Measurements from ENCODE around the gene ABLIM3. TPM values are rescaled to one million over a fixed set of nuclear protein-coding genes. Genes with fewer than 3 reads are reported as not detected.

The ABLIM3 gene
- total and polyA plus RNA-seq, 2 donors (not counting 3 experiments of a cell fraction or from before 2014, with no cell fraction given), result 16.7 to 42.1 TPM

- Histone ChIP-seq H3K4me3 (replicated peaks in 1 of 3; ENCODE audit: insufficient read depth in 1 of 3, low read depth in 1 of 3, low read length in 3 of 3) (no peak overlapping the region), H3K36me3 (ENCODE audit: control insufficient read depth in 2 of 2, extremely low read depth in 1 of 2, insufficient read depth in 2 of 2, low read length in 2 of 2) (no peaks in the 10 kb centered on the region), H3K4me2 (ENCODE audit: insufficient read depth, low read length) (no peak overlapping the region), H3K27me3 (ENCODE audit: control insufficient read depth in 2 of 2, insufficient read depth in 2 of 2, low read length in 2 of 2) (no peaks in the 10 kb centered on the region), H3K4me1 (ENCODE audit: control insufficient read depth, extremely low read depth, insufficient read depth, low read length) (peaks cover 51% of the 10 kb centered on the region), H3K9me1 (replicated peaks; ENCODE audit: control insufficient read depth, extremely low read depth, insufficient read depth, low read length) (no peaks in the 10 kb centered on the region), H3K9me3 (replicated peaks; ENCODE audit: control insufficient read depth, insufficient read depth, low read length) (no peaks in the 10 kb centered on the region), H3K9ac (replicated peaks; ENCODE audit: extremely low read depth, insufficient read depth, low read length) (no peak overlapping the region), H2AFZ (ENCODE audit: low read depth, low read length) (no peak overlapping the region), H3K79me2 (ENCODE audit: control insufficient read depth, insufficient read depth, low read length) (peaks cover 12% of the 10 kb centered on the region), H3K27ac (ENCODE audit: insufficient read depth, low read depth, low read length) (no peak overlapping the region), H4K20me1 (replicated peaks; ENCODE audit: control insufficient read depth, extremely low read depth, insufficient read depth, low read length) (no peaks in the 10 kb centered on the region)
- TF ChIP-seq, protein P1, sequence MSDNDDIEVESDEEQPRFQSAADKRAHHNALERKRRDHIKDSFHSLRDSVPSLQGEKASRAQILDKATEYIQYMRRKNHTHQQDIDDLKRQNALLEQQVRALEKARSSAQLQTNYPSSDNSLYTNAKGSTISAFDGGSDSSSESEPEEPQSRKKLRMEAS (IDR thresholded peaks at IDR 0.05; ENCODE audit: insufficient read depth, insufficient read length), result no peak
- TF ChIP-seq EZH2 (IDR thresholded peaks at IDR 0.05; ENCODE audit: borderline replicate concordance, low read depth, low read length, severe bottlenecking) (no peak), POLR2A (IDR thresholded peaks at IDR 0.05; ENCODE audit: low read depth, low read length) (no peak), POLR2AphosphoS5 (IDR thresholded peaks at IDR 0.05; ENCODE audit: insufficient read depth, low read depth, low read length) (no peak), MYC (IDR thresholded peaks at IDR 0.05; ENCODE audit: low read depth, low read length) (no peak), FOS (IDR thresholded peaks at IDR 0.05; ENCODE audit: borderline replicate concordance, insufficient read depth, low read length) (no peak), GATA2 (IDR thresholded peaks at IDR 0.05; ENCODE audit: insufficient read depth, insufficient read length, low read depth, low read length) (no peak), CTCF (IDR thresholded peaks at IDR 0.05; ENCODE audit: extremely low read depth in 1 of 2, insufficient read depth in 1 of 2, low read depth in 1 of 2, low read length in 2 of 2) (no peak), JUN (IDR thresholded peaks at IDR 0.05; ENCODE audit: borderline replicate concordance, insufficient read depth, insufficient read length, low read depth) (no peak)
- CTCF ChIA-PET, result interaction anchor here (1.0 to 8.1 kb wide), 3 partner anchors 13 to 95 kb away, joined by 3 to 238 read pairs (median 5); no protein-coding TSS in a partner anchor
- no peak for DNase-seq (ENCODE audit: low read depth, low spot score)
- POLR2A ChIA-PET, result no interaction called here
- dilution Hi-C loops (cut with MboI; ENCODE audit: extremely low pct_ligation_motif_present, low sequenced_read_pairs), result no loop called here
- no TSS peak for BruUV-seq (replicated peaks)
- FAIRE-seq, result no peak
- intact Hi-C loops (cut with micrococcal nuclease), result loop anchor here (10.0 kb wide), 2 partner anchors 206 to 296 kb away; partner anchors contain the start of gene GRPEL2
Measured at GRCh38 chr5:149138182-149138923, 2.9 kb upstream of the ABLIM3 start.
